Globus pallidus (tissue), 1 donor: ENCODE data around the gene SIL1.

Experiments used
- DNase-seq: peaks from one replicate; pipeline ENCODE4 v3.0.0-alpha.2; 2015; ENCODE audit warnings: low spot score

The SIL1 gene

GRCh38 chr5:138955013-138955660, 243.0 kb downstream of the SIL1 start:
- peak; percentile 72 for DNase-seq

GRCh38 chr5:138954257-138955012, 243.7 kb downstream of the SIL1 start:
- DNase-seq = peak; percentile 41

GRCh38 chr5:138953387-138954256, 244.5 kb downstream of the SIL1 start:
- DNase-seq = peak; percentile 92

- peak; percentile 59 for DNase-seq
Measured at GRCh38 chr5:138952962-138953361, 245.2 kb downstream of the SIL1 start.

DNA sequence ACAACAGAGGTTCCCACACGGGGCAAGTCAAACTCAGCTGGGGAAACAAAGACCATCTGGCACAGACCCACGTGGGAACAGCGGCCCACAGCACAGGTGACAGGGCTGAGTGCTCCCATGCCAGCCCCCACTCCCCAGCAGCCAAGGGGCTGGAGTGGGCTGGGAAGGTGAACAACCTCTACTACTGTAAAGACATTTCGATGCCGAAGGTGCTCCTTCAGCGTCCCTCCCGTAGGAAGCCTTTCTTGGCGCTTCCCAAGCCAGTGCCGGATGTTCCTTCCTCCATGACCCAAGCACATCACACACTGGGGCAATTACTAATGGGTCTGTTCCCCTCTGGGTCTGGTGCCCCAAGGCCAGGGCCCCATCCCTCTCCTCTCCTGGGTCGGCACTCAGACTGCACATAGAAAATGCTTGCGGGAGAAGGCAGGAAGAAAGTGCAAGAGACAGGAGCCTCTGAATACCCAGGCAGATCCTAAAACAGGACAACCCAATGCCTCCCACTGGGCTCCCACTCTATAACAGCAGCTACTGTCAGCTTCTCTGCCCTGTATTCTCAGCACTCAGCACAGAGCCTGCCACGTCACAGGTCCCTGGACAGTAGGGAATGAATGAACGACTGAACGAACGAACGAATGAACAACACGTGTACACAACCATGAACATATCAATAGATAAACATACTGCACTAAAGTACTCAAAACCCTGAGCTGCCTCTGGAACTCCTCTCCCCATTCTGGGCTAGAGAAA, 246.0 kb downstream of the SIL1 start:
- no peak for DNase-seq

DNA sequence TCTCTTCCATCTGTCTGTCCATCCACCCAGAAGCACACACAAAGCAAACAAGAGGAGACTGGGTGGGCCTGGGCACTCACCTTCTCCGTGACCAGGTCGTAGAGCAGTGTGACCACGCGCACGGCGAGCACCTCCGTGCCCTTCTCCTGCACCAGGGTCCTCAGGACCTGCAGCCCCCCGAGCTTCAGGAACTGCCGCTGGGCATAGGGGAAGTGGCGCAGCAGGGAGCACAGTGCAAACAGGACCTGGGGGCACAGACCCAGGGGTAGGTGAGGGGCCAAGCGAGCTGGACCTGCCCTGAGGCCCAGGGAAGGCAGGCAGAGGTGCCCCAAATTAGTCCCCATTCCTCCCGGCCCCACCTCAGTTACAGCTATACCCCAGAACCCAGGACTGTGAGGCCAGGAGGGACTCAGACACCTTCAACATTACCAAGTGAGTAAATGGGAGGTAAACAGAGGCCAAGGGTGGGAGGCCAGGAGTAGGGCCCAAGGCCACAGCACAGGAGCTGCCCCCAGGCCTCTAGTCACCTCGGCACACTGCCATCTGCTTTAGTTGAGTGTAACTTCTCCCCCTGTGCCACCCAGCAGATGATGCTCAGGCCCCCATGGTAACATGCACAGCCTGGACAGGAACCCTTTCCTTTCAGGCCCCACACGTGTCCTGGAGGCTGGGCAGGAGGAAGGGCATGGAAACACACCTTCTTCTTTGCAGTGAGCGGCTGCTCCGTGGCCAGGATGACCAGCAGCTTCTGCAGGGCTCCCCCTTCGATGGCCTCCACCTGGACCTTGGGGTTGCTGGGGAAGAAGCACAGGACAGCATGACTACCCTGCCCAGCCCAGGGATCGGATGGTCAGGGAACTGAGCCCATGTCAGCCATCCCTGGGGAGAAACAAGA, 246.8 kb downstream of the SIL1 start:
- no peak for DNase-seq

- DNase-seq = peak; percentile 78
Measured at GRCh38 chr5:138950421-138951031, 247.6 kb downstream of the SIL1 start.

DNA sequence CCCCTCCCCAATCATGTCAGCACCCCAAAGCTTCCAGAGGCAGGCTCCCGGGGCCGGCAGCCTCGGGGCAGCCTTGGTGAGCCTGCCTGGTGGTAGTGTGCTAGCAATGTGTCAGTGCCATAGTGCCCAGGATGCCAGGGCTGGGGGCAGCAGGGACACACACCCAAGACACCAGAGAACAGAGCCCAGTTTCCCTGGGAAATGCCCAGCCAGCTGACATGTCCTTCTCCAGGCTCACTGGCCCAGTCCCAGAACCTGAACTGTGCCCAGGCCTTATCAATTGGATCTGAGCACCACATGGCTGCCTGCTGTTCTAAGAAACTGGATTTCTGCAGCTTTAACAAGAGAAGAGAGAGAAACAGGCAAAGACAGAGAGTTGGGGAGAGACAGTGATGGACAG, 248.2 kb downstream of the SIL1 start:
- DNase-seq = peak; percentile 40

DNA sequence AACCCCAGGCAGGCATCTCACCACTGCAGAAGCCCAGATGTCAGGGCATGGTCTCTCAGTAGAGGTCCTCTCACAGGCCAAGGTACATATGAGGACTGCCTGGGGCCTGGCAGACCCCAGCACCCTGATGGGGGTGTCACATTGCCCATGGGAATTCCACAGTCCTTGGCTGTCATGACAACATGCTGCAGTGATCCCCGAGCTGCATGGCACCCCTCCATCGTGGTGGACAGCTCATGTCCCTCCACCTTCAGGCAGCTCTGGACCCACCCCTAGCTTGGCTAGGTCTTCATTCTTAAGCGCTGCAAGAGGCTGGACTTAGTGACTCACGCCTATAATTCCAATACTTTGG, 249.0 kb downstream of the SIL1 start:
- no peak for DNase-seq

- no peak for DNase-seq
Measured at GRCh38 chr5:138948471-138949222, 249.5 kb downstream of the SIL1 start.

DNA sequence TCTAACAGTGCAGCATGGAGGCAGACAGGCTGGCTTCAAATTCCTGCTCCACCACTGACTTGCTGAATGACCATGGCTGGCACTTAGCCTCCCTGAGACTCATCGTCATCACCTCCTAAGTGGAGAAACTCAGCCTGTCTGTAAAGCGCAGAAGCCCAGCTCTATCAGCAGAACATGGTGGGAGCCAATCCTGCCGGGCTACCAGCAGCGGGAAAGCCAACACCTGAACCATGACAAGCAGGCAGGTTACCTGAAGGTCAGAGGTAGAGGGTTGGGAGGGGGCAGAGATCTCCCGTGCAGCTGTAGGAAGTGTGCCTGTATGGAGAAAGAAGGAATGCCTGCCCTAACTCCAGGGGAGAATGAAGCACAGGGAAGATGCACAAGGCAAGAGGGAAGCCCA, 250.4 kb downstream of the SIL1 start:
- no peak for DNase-seq

DNA sequence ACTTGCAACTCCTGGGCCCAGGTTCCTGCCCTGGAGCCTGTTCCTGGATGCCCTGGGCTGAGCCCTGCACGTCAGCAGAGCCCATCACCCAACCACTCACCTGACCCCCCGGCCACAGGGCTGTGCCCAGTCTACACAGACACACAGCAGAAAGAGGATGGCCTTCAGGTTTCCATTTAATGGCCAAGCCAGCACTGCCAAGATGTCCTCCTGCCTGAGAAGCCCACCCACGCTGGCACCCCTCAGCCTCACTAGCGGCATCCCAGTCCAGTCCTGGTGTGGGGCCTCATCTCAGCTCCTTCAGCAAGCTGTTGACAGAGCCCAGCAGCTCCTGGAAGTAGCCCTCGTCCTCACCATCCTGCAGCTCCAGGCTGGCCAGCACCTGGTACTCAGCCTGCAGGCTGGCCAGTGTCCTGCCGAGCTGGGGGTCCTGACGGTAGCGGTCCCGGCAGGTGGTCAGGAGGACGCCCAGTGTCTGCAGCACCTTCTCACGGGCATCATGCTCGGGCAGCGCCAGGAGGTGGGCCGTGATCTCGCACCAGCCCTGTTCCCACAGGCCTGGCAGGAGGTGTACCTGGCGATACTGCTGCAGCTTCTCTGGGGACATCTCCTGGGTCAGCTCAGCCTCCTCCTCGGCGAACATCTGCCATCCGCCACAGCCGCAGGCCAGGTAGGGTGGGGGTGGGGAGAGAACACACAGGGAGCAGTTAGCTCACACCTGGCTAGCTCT, 251.2 kb downstream of the SIL1 start:
- DNase-seq = no peak

GRCh38 chr5:138946241-138946623, 251.9 kb downstream of the SIL1 start:
- DNase-seq = peak; percentile 76

DNA sequence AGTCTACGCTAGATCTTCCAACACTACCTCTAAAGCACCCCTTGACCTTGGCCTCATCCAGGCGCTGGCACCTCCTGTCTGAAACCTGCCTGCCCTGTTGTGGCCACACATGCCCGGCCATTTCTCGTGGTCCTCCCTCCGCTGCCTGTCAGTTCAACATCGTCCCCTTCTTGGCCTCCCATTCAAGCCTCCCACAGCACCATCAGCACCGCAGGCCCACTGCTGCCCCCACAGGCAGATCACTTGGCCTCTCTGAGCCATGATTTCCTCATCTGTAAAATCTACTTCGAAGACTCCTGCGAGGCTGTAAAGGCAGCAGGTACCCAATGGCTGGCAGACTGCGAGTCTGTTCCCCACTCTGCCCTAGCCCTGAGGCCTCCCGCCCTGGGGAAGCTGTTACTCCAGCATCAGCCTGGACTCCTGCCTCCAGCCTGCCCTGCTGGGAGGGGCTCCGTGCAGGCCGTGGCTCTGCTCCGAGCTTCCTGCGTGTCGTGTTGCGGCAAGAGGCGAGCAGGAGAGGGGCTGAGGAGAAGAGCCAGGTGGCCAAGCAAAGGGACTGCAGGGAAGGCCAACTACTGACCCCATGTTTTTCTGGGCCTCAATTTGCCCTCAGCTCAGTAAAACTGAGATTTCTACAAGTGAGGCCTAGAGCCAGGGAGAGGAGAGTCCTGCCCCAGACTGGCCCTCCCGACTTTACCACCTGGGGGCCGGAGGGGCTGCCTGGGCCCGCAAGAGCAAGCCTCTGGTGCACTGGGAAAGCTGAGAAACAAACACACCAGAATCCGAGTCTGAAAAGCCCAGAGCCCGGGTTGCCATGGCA, 252.5 kb downstream of the SIL1 start:
- DNase-seq = no peak

DNA sequence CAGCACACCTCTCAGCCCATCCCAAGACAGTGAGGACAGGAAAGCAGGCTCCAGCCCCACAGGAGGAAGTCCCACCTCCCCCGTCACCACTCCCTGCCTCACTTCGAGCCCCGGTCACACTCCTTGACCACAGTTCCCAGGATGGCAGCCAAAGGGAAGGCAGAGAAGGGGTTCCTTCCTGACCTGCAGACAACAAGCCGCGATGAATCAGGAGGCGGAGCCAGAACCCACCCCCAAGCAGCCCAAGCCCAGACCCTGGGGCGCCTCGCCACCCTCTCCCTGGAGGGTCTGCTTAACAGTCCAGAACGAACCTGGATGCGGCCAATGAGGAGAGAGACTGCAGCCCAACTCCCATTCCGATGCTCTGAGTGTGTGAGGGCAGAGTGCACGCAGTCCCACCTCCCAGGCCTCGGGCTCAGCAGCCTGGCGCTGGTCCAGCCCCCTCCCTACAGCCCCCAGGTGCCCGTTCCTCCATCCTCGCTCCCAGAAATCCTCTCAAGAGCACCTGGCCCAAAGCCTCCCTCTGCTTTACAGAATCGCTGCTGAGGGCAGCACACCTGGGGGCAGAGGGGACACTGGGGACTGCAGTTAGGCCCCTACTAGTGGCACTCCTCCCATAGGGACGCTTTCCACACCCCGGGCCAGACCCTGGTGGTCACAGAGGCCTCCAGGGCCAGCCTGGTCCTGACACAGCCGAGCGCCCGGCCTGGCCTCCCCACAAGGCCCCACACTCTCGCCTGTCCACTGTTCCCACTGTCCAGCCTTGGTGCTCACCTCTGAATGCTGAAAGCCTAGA, 253.4 kb downstream of the SIL1 start:
- DNase-seq = no peak

DNA sequence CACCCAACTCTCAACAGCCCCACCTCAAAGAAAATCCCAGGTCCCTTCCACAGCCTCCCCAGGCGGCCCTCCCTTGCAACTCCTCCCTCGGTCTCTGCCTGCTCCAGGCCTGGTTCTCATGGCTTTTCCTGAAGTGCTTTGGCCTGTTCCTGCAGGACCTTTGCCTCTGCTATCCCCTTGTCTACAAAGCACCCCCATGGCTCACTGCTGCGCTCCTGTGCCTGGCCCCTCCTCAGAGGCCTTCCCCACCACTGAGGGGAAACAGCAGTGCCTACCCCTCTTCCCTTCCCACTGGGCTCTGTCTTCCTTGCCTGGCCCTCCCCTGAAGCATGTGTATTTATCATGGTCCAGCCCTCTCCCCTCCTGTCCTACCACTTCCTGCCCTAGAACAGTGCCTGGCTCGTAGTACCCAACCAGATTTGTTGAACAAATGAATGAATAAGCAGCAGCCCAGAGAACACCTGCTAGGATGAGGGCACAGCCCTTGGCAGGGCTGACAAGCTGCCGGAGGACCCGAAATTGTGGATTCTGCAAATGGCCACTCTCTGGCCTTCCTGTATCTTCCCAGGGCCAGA, 254.5 kb downstream of the SIL1 start:
- DNase-seq = no peak

GRCh38 chr5:138942861-138943260, 255.3 kb downstream of the SIL1 start:
- DNase-seq = no peak
